WTC11 (cell line): Measurements from ENCODE around the gene F10.

Experiments
- ATF2 ChIP-seq: sonication (generic); formaldehyde crosslinking; IDR thresholded peaks from 2 replicates; pipeline ENCODE4 v1.8.1; 2022; ENCODE audit warnings: low read depth, missing genetic modification reagents, borderline replicate concordance
- CTCF ChIP-seq: fragments of 200-600 bp; IDR thresholded peaks from 2 replicates; pipeline ENCODE4 v1.8.0; 2022; ENCODE audit warnings: antibody characterized with exemption
- FOXP1 ChIP-seq: sonication (generic); formaldehyde crosslinking; IDR thresholded peaks from 2 replicates; pipeline ENCODE4 v1.8.0; 2022; ENCODE audit warnings: missing genetic modification reagents, mild to moderate bottlenecking, moderate library complexity, borderline replicate concordance
- GABPB1 ChIP-seq: sonication (generic); formaldehyde crosslinking; IDR thresholded peaks from 2 replicates; pipeline ENCODE4 v1.8.1; 2023; ENCODE audit warnings: mild to moderate bottlenecking, missing genetic modification reagents
- JUN ChIP-seq: sonication (generic); formaldehyde crosslinking; IDR thresholded peaks from 2 replicates; pipeline ENCODE4 v1.8.0; 2023; ENCODE audit warnings: mild to moderate bottlenecking, missing genetic modification reagents
- MYBL2 ChIP-seq: sonication (generic); formaldehyde crosslinking; IDR thresholded peaks from 2 replicates; pipeline ENCODE4 v1.8.1; 2023; ENCODE audit warnings: mild to moderate bottlenecking, moderate library complexity, missing genetic modification reagents
- NR1H2 ChIP-seq: sonication (generic); formaldehyde crosslinking; IDR thresholded peaks from 2 replicates; pipeline ENCODE4 v1.9.0; 2021; ENCODE audit warnings: mild to moderate bottlenecking, moderate library complexity, missing genetic modification reagents
- TEAD4 ChIP-seq: sonication (generic); formaldehyde crosslinking; IDR thresholded peaks from 2 replicates; pipeline ENCODE4 v1.8.0; 2022; ENCODE audit warnings: mild to moderate bottlenecking, missing genetic modification reagents
- USF1 ChIP-seq: sonication (generic); formaldehyde crosslinking; IDR thresholded peaks from 2 replicates; pipeline ENCODE4 v1.8.0; 2022; ENCODE audit warnings: mild to moderate bottlenecking, missing genetic modification reagents
- ZNF121 ChIP-seq: sonication (generic); formaldehyde crosslinking; IDR thresholded peaks from 2 replicates; pipeline ENCODE4 v1.8.0; 2023; ENCODE audit warnings: missing genetic modification reagents
- ZNF281 ChIP-seq: sonication (generic); formaldehyde crosslinking; IDR thresholded peaks from 2 replicates; pipeline ENCODE4 v1.8.0; 2023; ENCODE audit warnings: mild to moderate bottlenecking, missing genetic modification reagents
- ZNF396 ChIP-seq: fragments of 250-450 bp; sonication (Bioruptor Pico); IDR thresholded peaks from 2 replicates; pipeline ENCODE4 v1.8.0; 2021; ENCODE audit warnings: mild to moderate bottlenecking, moderate library complexity, borderline replicate concordance

GRCh38 chr13:113080901-113081521 is 41.6 kb upstream of the F10 start:
- TF ChIP-seq NR1H2 (no peak), JUN (CRISPR knock-in tag) (no peak), FOXP1 (CRISPR knock-in tag) (no peak), CTCF (no peak), ZNF121 (CRISPR knock-in tag) (no peak), USF1 (CRISPR knock-in tag) (no peak), GABPB1 (CRISPR knock-in tag) (no peak), ZNF281 (CRISPR knock-in tag) (no peak), MYBL2 (CRISPR knock-in tag) (no peak), ZNF396 (CRISPR knock-in tag) (no peak), ATF2 (CRISPR knock-in tag) (no peak), TEAD4 (CRISPR knock-in tag) (no peak)
